ENCODE results near the gene METTL16.

DNA sequence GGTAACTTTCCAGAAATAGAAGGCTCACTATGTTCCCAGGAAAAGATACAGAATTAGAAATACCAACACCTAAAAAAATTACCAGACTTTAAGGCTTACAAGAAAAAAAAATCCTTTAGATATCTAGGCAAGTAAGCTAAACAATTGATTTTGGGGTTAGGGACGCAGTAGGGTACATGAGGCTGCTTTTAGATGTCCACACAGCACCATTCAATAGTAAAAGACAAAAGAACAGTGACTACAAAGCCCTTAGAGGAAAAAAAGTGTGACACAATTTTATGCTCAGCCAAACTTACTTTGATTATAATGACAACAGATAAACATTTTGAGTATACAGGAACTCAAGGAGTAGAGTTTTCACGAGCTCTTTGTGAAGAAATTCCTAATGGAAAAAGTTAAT lies 29.9 kb downstream of the METTL16 start:
- TF ChIP-seq POLR2A (IDR thresholded peaks at IDR 0.05; ENCODE audit: low read depth, low read length) (no peak), TAF1 (IDR thresholded peaks at IDR 0.05; ENCODE audit: borderline replicate concordance, low read depth, low read length) (no peak), POLR2AphosphoS5 (IDR thresholded peaks at IDR 0.05; ENCODE audit: low read depth, low read length) (no peak)

Data from GM12892 (cell line).